ENCODE data around the gene KCNQ1OT1. TPM values are rescaled to one million over a fixed set of nuclear protein-coding genes. Genes with fewer than 3 reads are reported as not detected.

Gene KCNQ1OT1
- total RNA-seq, 2 donors from 2014 or later: 2.3 to 3.3 TPM

DNA sequence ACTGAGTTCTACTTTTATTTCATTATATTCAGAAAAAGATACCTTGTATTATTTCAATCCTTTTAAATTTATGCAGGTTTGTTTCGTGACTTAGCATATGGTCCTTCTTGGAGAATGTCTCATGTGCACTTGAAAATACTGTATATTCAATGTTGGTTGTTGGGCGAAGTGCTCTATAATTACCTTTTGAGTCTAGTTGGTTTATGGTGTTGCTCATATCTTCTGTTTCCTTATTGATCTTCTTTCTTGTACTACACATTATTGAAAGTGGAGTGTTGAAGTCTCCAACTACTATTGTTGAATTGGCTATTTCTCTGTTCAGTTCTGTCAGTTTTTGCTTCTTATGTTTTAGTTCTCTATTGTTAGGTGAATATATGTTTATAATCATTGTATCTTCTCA, 90.4 kb downstream of the KCNQ1OT1 start:
- Histone ChIP-seq H3K4me1 (ENCODE audit: control insufficient read depth in 1 of 2, low read depth in 2 of 2) (no peaks in the 10 kb centered on the region), H3K27me3 (replicated peaks; ENCODE audit: insufficient read depth) (no peaks in the 10 kb centered on the region), H3K27ac (no peak overlapping the region), H3K4me3 (no peak overlapping the region), H3K9me3 (peaks cover 14% of the 10 kb centered on the region), H3K36me3 (no peaks in the 10 kb centered on the region)
- TF ChIP-seq, protein P1, sequence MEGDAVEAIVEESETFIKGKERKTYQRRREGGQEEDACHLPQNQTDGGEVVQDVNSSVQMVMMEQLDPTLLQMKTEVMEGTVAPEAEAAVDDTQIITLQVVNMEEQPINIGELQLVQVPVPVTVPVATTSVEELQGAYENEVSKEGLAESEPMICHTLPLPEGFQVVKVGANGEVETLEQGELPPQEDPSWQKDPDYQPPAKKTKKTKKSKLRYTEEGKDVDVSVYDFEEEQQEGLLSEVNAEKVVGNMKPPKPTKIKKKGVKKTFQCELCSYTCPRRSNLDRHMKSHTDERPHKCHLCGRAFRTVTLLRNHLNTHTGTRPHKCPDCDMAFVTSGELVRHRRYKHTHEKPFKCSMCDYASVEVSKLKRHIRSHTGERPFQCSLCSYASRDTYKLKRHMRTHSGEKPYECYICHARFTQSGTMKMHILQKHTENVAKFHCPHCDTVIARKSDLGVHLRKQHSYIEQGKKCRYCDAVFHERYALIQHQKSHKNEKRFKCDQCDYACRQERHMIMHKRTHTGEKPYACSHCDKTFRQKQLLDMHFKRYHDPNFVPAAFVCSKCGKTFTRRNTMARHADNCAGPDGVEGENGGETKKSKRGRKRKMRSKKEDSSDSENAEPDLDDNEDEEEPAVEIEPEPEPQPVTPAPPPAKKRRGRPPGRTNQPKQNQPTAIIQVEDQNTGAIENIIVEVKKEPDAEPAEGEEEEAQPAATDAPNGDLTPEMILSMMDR (IDR thresholded peaks at IDR 0.05): no peak
- ATAC-seq (ENCODE audit: insufficient number of reproducible peaks, low FRiP score, low read depth) (no peak), DNase-seq (ENCODE audit: low spot score) (no peak)

DNA sequence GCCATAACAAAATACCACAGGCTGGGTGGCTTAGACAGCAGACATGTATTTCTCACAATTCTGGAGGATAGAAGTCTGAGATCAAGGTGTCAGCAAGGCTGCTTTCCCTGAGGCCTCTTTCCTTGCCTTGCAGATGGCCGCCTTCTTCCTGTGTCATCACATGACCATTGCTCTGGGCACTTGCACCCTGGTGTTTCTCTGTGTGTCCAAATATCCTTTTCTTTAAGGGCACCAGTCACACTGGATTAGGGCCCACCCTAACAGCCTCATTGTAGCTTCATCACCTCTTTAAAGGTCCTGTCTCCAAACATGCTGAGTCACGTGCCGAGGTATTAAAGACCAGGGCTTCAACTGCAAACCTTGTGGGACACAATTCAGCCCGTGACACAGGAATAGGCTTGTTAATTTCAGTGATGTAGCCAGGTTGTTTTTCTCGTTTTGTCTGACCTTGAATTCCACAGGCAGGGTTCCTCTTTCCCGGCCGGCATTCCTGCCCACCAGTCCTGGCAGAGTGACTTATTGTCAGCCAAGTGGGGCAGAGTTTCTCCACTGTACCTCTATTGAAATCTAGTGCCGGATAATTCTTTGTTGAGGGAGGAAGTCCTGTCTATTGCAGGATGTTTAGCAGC, 100.1 kb downstream of the KCNQ1OT1 start:
- ATAC-seq (ENCODE audit: insufficient number of reproducible peaks, low FRiP score, low read depth): no peak
- no peak for DNase-seq (ENCODE audit: low spot score)

DNA sequence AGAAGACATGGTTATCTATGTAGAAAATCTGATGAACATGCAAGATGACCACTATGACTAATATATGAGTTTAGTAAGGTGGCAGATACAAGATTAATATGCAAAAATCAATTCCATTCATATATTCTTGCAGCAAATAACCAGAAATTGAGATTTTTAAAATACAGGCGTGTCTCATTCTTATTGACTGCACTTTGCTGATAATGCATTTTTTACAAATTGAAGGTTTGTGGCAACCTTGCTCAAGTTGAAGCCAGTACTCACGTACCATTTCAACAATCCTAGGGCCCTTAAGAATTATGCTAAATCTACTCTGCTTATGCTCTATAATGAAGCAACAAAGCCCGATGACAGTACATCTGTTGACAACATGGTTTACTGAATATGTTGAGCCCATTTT, 104.6 kb downstream of the KCNQ1OT1 start:
- H3K27ac ChIP-seq: no peak overlapping the region
- H3K36me3 ChIP-seq: no peaks in the 10 kb centered on the region
- DNase-seq (ENCODE audit: low spot score) (no peak), ATAC-seq (ENCODE audit: insufficient number of reproducible peaks, low FRiP score, low read depth) (no peak)
- H3K4me1 ChIP-seq (ENCODE audit: control insufficient read depth in 1 of 2, low read depth in 2 of 2): no peaks in the 10 kb centered on the region
- TF ChIP-seq, protein P1 (IDR thresholded peaks at IDR 0.05): no peak
- H3K9me3 ChIP-seq: peaks cover 4% of the 10 kb centered on the region
- no peaks in the 10 kb centered on the region for H3K27me3 ChIP-seq (replicated peaks; ENCODE audit: insufficient read depth)
- H3K4me3 ChIP-seq: no peak overlapping the region

More for the DNA sequence above, 100.1 kb downstream of the KCNQ1OT1 start:
- H3K9me3 ChIP-seq: peaks cover 4% of the 10 kb centered on the region
- no peaks in the 10 kb centered on the region for H3K27me3 ChIP-seq (replicated peaks; ENCODE audit: insufficient read depth)
- TF ChIP-seq, protein P1 (IDR thresholded peaks at IDR 0.05): no peak
- H3K4me1 ChIP-seq (ENCODE audit: control insufficient read depth in 1 of 2, low read depth in 2 of 2): no peaks in the 10 kb centered on the region
- H3K27ac ChIP-seq: no peak overlapping the region
- no peak overlapping the region for H3K4me3 ChIP-seq
- no peaks in the 10 kb centered on the region for H3K36me3 ChIP-seq

DNA sequence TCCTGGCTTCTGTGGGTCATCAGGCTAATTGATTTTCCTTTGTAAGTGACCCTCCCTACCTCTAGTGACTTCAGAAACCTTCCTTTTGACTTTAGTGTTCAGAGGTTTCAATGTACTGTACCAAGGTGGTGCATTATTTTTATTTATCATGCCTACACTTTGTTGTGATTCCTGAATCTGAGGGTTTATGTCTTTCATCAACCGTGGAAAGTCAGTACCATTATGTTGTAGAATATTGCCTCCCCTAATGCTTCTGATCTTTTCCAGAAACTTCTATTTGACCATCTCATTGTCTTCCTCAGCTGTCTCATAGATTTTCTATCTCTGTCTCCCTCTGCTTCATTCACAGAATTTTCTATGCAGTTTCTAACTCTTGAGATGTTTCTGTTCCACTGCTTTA, 105.5 kb downstream of the KCNQ1OT1 start:
- Histone ChIP-seq H3K36me3 (no peaks in the 10 kb centered on the region), H3K27me3 (replicated peaks; ENCODE audit: insufficient read depth) (no peaks in the 10 kb centered on the region), H3K4me3 (no peak overlapping the region), H3K9me3 (peaks cover 4% of the 10 kb centered on the region), H3K27ac (no peak overlapping the region), H3K4me1 (ENCODE audit: control insufficient read depth in 1 of 2, low read depth in 2 of 2) (no peaks in the 10 kb centered on the region)
- TF ChIP-seq, protein P1 (IDR thresholded peaks at IDR 0.05): no peak
- ATAC-seq (ENCODE audit: insufficient number of reproducible peaks, low FRiP score, low read depth) (no peak), DNase-seq (ENCODE audit: low spot score) (no peak)

DNA sequence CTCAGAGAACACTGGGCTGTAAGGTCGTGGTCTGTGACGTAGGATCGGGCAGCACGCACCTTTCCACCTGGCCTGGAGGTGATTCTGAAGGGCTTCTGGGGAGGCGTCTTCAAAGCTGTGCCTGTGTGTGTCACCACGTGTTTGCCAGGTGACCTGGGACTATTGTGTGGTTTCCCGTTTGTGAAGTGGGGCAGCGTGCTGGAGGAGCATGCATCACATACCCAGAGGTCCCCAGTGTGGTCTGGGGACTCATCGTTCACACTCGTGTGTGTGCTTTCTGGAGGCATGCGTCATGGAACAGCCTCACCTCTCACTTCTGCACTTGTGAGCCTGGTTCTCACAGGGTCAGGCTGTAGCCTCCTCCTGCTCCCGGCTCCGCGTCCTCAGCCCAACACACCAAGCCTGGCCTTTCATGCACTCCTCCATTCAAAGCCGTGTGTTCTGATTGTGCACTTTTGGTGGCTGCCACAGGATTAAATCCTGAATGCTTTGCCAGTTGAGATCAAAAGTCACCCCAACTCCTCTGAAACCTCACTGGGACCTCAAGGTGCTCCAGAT, 106.3 kb downstream of the KCNQ1OT1 start:
- no peak for ATAC-seq (ENCODE audit: insufficient number of reproducible peaks, low FRiP score, low read depth)

More for the DNA sequence above, 106.3 kb downstream of the KCNQ1OT1 start:
- peaks cover 4% of the 10 kb centered on the region for H3K9me3 ChIP-seq
- H3K4me1 ChIP-seq (ENCODE audit: control insufficient read depth in 1 of 2, low read depth in 2 of 2): no peaks in the 10 kb centered on the region
- TF ChIP-seq, protein P1 (IDR thresholded peaks at IDR 0.05): no peak
- H3K27me3 ChIP-seq (replicated peaks; ENCODE audit: insufficient read depth): no peaks in the 10 kb centered on the region
- H3K36me3 ChIP-seq: no peaks in the 10 kb centered on the region
- no peak for DNase-seq (ENCODE audit: low spot score)
- H3K4me3 ChIP-seq: no peak overlapping the region
- H3K27ac ChIP-seq: no peak overlapping the region

Data from thoracic aorta (tissue), 2 donors.